ENCODE results near the gene ST8SIA6. TPM values are rescaled to one million over a fixed set of nuclear protein-coding genes. Genes with fewer than 3 reads are reported as not detected.

ST8SIA6 gene
- total RNA-seq, 1 experiment from 2014 or later = not detected

GRCh38 chr10:17412323-17412722 lies 42.1 kb downstream of the ST8SIA6 start:
- H3K9me3 ChIP-seq (ENCODE audit: low read length) = no peaks in the 10 kb centered on the region
- no peak overlapping the region for H3K27ac ChIP-seq (ENCODE audit: low read length)
- H3K9me2 ChIP-seq (replicated peaks; ENCODE audit: low read length) = no peaks in the 10 kb centered on the region
- ATAC-seq = peak; percentile 38; the same call in 1 of the 2 replicates
- BruUV-seq (replicated peaks) = no TSS peak
- TF ChIP-seq, protein P1, sequence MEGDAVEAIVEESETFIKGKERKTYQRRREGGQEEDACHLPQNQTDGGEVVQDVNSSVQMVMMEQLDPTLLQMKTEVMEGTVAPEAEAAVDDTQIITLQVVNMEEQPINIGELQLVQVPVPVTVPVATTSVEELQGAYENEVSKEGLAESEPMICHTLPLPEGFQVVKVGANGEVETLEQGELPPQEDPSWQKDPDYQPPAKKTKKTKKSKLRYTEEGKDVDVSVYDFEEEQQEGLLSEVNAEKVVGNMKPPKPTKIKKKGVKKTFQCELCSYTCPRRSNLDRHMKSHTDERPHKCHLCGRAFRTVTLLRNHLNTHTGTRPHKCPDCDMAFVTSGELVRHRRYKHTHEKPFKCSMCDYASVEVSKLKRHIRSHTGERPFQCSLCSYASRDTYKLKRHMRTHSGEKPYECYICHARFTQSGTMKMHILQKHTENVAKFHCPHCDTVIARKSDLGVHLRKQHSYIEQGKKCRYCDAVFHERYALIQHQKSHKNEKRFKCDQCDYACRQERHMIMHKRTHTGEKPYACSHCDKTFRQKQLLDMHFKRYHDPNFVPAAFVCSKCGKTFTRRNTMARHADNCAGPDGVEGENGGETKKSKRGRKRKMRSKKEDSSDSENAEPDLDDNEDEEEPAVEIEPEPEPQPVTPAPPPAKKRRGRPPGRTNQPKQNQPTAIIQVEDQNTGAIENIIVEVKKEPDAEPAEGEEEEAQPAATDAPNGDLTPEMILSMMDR (conservative IDR thresholded peaks at IDR 0.05; ENCODE audit: low read depth, low read length) = peak; percentile 33; the same call in 1 of the 2 replicates
- TF ChIP-seq EZH2 (IDR thresholded peaks at IDR 0.05; ENCODE audit: low read length, unreplicated experiment) = no peak
- CTCF ChIA-PET = interaction anchor here (0.6 kb wide), 1 partner anchor 62 kb away, joined by 3 read pairs; no protein-coding TSS in a partner anchor
- POLR2A ChIA-PET (ENCODE audit: unreplicated experiment) = no interaction called here
- H4K20me1 ChIP-seq (ENCODE audit: low read length) = no peaks in the 10 kb centered on the region
- no peak overlapping the region for H3K9ac ChIP-seq (ENCODE audit: low read length)
- H3K4me3 ChIP-seq (ENCODE audit: low read length) = no peak overlapping the region
- DNase-seq = peak; percentile 2
- no peak overlapping the region for H3K4me2 ChIP-seq (ENCODE audit: low read length)
- no peaks in the 10 kb centered on the region for H3K36me3 ChIP-seq (ENCODE audit: low read depth, low read length)
- no peaks in the 10 kb centered on the region for H3K27me3 ChIP-seq (ENCODE audit: low read length)
- H3K4me1 ChIP-seq (ENCODE audit: insufficient read depth, low read length) = no peaks in the 10 kb centered on the region
- no peak overlapping the region for H2AFZ ChIP-seq (ENCODE audit: low read length)
- no peaks in the 10 kb centered on the region for H3F3A ChIP-seq (ENCODE audit: low read length, unreplicated experiment)
- intact Hi-C loops (cut with micrococcal nuclease) = no loop called here
- H3K79me2 ChIP-seq (ENCODE audit: low read length) = no peaks in the 10 kb centered on the region

GRCh38 chr10:17410907-17411306 lies 43.5 kb downstream of the ST8SIA6 start:
- ChIA-PET CTCF (no interaction called here), POLR2A (ENCODE audit: unreplicated experiment) (no interaction called here)
- BruUV-seq (replicated peaks) = no TSS peak
- Histone ChIP-seq H2AFZ (ENCODE audit: low read length) (no peak overlapping the region), H3K9me3 (ENCODE audit: low read length) (no peaks in the 10 kb centered on the region), H3K79me2 (ENCODE audit: low read length) (no peaks in the 10 kb centered on the region), H3K9me2 (replicated peaks; ENCODE audit: low read length) (no peaks in the 10 kb centered on the region), H3K36me3 (ENCODE audit: low read depth, low read length) (no peaks in the 10 kb centered on the region), H3K4me1 (ENCODE audit: insufficient read depth, low read length) (no peaks in the 10 kb centered on the region), H3K4me2 (ENCODE audit: low read length) (no peak overlapping the region), H3K27ac (ENCODE audit: low read length) (no peak overlapping the region), H3K4me3 (ENCODE audit: low read length) (no peak overlapping the region), H3K27me3 (ENCODE audit: low read length) (no peaks in the 10 kb centered on the region), H3F3A (ENCODE audit: low read length, unreplicated experiment) (no peaks in the 10 kb centered on the region), H4K20me1 (ENCODE audit: low read length) (no peaks in the 10 kb centered on the region), H3K9ac (ENCODE audit: low read length) (no peak overlapping the region)
- TF ChIP-seq EZH2phosphoT487 (IDR thresholded peaks at IDR 0.05; ENCODE audit: borderline replicate concordance, low read length) = no peak
- TF ChIP-seq, protein P1 (conservative IDR thresholded peaks at IDR 0.05; ENCODE audit: low read depth, low read length) = no peak
- no peak for TF ChIP-seq EZH2 (IDR thresholded peaks at IDR 0.05; ENCODE audit: low read length, unreplicated experiment)
- intact Hi-C loops (cut with micrococcal nuclease) = no loop called here
- DNase-seq (no peak), ATAC-seq (no peak)

GRCh38 chr10:17409170-17409733 lies 45.1 kb downstream of the ST8SIA6 start:
- intact Hi-C loops (cut with micrococcal nuclease) = no loop called here
- H3K36me3 ChIP-seq (ENCODE audit: low read depth, low read length) = no peaks in the 10 kb centered on the region
- H3F3A ChIP-seq (ENCODE audit: low read length, unreplicated experiment) = no peaks in the 10 kb centered on the region
- ATAC-seq (no peak), DNase-seq (peak; percentile 36)
- H3K4me3 ChIP-seq (ENCODE audit: low read length) = no peak overlapping the region
- BruUV-seq (replicated peaks) = no TSS peak
- no peaks in the 10 kb centered on the region for H3K9me3 ChIP-seq (ENCODE audit: low read length)
- no peak overlapping the region for H3K4me2 ChIP-seq (ENCODE audit: low read length)
- H4K20me1 ChIP-seq (ENCODE audit: low read length) = no peaks in the 10 kb centered on the region
- ChIA-PET CTCF (interaction anchor here (0.5 to 0.7 kb wide), 4 partner anchors 23 to 326 kb away, joined by 3 to 8 read pairs (median 4); no protein-coding TSS in a partner anchor), POLR2A (ENCODE audit: unreplicated experiment) (no interaction called here)
- no peak for TF ChIP-seq EZH2phosphoT487 (IDR thresholded peaks at IDR 0.05; ENCODE audit: borderline replicate concordance, low read length)
- TF ChIP-seq, protein P1 (conservative IDR thresholded peaks at IDR 0.05; ENCODE audit: low read depth, low read length) = peak; percentile 44
- no peaks in the 10 kb centered on the region for H3K9me2 ChIP-seq (replicated peaks; ENCODE audit: low read length)
- no peaks in the 10 kb centered on the region for H3K79me2 ChIP-seq (ENCODE audit: low read length)
- no peak overlapping the region for H3K9ac ChIP-seq (ENCODE audit: low read length)
- H3K27me3 ChIP-seq (ENCODE audit: low read length) = no peaks in the 10 kb centered on the region
- no peaks in the 10 kb centered on the region for H3K4me1 ChIP-seq (ENCODE audit: insufficient read depth, low read length)
- no peak overlapping the region for H3K27ac ChIP-seq (ENCODE audit: low read length)
- no peak overlapping the region for H2AFZ ChIP-seq (ENCODE audit: low read length)
